HepG2 (cell line): ENCODE data around the gene AGAP1. TPM values are rescaled to one million over a fixed set of nuclear protein-coding genes. Genes with fewer than 3 reads are reported as not detected.

Experiments
- HNRNPLL ChIP-seq: fragments of 200-400 bp; formaldehyde crosslinking; IDR thresholded peaks from 2 replicates; pipeline ENCODE4 v1.6.1; 2017; ENCODE audit warnings: mild to moderate bottlenecking, low read depth, low read length; ENCODE audit not compliant: poor library complexity, severe bottlenecking
- MAZ ChIP-seq, 2 experiments: sonication (generic) in 1 of 2; formaldehyde crosslinking in 1 of 2; IDR thresholded peaks; 2 replicates each; pipeline versions ENCODE4 v1.5.0 to v1.6.1; 2012 to 2020; ENCODE audit warnings: low read depth in 2 of 2, mild to moderate bottlenecking in 2 of 2, borderline replicate concordance in 1 of 2, improper control_type of control experiment in 1 of 2, low read length in 1 of 2, missing genetic modification reagents in 1 of 2, moderate library complexity in 1 of 2
- NCOA2 ChIP-seq: sonication (generic); formaldehyde crosslinking; IDR thresholded peaks from 2 replicates; pipeline ENCODE4 v1.8.0; 2022; ENCODE audit warnings: inconsistent platforms
- RFXAP ChIP-seq: sonication (generic); formaldehyde crosslinking; IDR thresholded peaks from 2 replicates; pipeline ENCODE4 v1.4.0; 2020; ENCODE audit warnings: missing genetic modification reagents, borderline replicate concordance
- ZNF597 ChIP-seq: sonication (generic); formaldehyde crosslinking; IDR thresholded peaks from 2 replicates; pipeline ENCODE4 v1.5.0; 2020; ENCODE audit warnings: missing genetic modification reagents
- ZNF598 ChIP-seq: sonication (generic); formaldehyde crosslinking; IDR thresholded peaks from 2 replicates; pipeline ENCODE4 v1.5.1; 2020; ENCODE audit warnings: mild to moderate bottlenecking, missing genetic modification reagents, borderline replicate concordance
- ZNF614 ChIP-seq: IDR thresholded peaks from 2 replicates; pipeline ENCODE4 v1.6.1; 2018; ENCODE audit warnings: missing biosample characterization, missing genetic modification reagents, inconsistent platforms, borderline replicate concordance
- ZNF646 ChIP-seq: sonication (generic); formaldehyde crosslinking; IDR thresholded peaks from 2 replicates; pipeline ENCODE4 v1.9.0; 2021; ENCODE audit warnings: mild to moderate bottlenecking, missing genetic modification reagents
- ZNF672 ChIP-seq: sonication (generic); formaldehyde crosslinking; IDR thresholded peaks from 2 replicates; pipeline ENCODE4 v1.8.1; 2022; ENCODE audit warnings: missing genetic modification reagents
- ZNF720 ChIP-seq: sonication (generic); formaldehyde crosslinking; IDR thresholded peaks from 2 replicates; pipeline ENCODE4 v1.4.0; 2020; ENCODE audit warnings: missing genetic modification reagents
- polyA plus RNA-seq, 8 experiments: library from polyadenylated mRNA; depleted of rRNA in 3 of 8; stranded (reverse) in 7 of 8; unstranded in 1 of 8; fragments of >200 nt; fragmentation: Illumina TruSeq in 4 of 8; extraction: Trizol in 4 of 8; gene quantifications; 2 replicates each; pipeline versions ENCODE4 v1.2.1 to v1.2.3, GENCODE V29; 2011 to 2016; ENCODE audit warnings: low read depth in 4 of 8, missing spikeins in 1 of 8, mixed read lengths in 1 of 8; ENCODE audit not compliant: insufficient read depth in 1 of 8
- total RNA-seq, 5 experiments: library from RNA; depleted of rRNA; stranded (reverse); fragments of >200 nt; fragmentation: Illumina TruSeq; extraction: Trizol; gene quantifications; 2 replicates each; pipeline ENCODE4 v1.2.3, GENCODE V29; 2016; ENCODE audit warnings: low read depth in 1 of 5
- TF ChIP-seq, protein P1 (sequence below): sonication (generic); formaldehyde crosslinking; IDR thresholded peaks from 2 replicates; pipeline ENCODE4 v1.4.0; 2020; ENCODE audit warnings: mild to moderate bottlenecking, missing genetic modification reagents
- TF ChIP-seq, protein P2 (sequence below): sonication (generic); formaldehyde crosslinking; IDR thresholded peaks from 2 replicates; pipeline ENCODE4 v1.4.0; 2020; ENCODE audit warnings: mild to moderate bottlenecking, missing genetic modification reagents
- TF ChIP-seq, protein P3 (sequence below): sonication (generic); formaldehyde crosslinking; IDR thresholded peaks from 2 replicates; pipeline ENCODE4 v1.5.0; 2020; ENCODE audit warnings: missing genetic modification reagents, mild to moderate bottlenecking, borderline replicate concordance
- TF ChIP-seq, protein P4 (sequence below): sonication (generic); formaldehyde crosslinking; IDR thresholded peaks from 2 replicates; pipeline ENCODE4 v1.5.0; 2020; ENCODE audit warnings: mild to moderate bottlenecking, missing genetic modification reagents

The AGAP1 gene
- total and polyA plus RNA-seq, 2 of the 13 experiments (the other 11 are each of a cell fraction or from before 2014, with no cell fraction given) = 21.2 to 32.7 TPM

GRCh38 chr2:235542733-235543127 is 48.9 kb downstream of the AGAP1 start (continued):
- no peak for TF ChIP-seq ZNF597
- no peak for TF ChIP-seq ZNF598 (CRISPR knock-in tag)
- TF ChIP-seq, protein P1, sequence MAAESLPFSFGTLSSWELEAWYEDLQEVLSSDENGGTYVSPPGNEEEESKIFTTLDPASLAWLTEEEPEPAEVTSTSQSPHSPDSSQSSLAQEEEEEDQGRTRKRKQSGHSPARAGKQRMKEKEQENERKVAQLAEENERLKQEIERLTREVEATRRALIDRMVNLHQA (CRISPR knock-in tag) = no peak
- TF ChIP-seq ZNF646 (CRISPR knock-in tag) = no peak
- TF ChIP-seq MAZ (IDR thresholded peaks at IDR 0.05; ENCODE audit: borderline replicate concordance, low read depth, low read length) = no peak
- TF ChIP-seq MAZ (CRISPR knock-in tag; IDR thresholded peaks at IDR 0.05; ENCODE audit: low read depth) = peak; percentile 65; the same call in 1 of the 2 replicates
- TF ChIP-seq, protein P2, sequence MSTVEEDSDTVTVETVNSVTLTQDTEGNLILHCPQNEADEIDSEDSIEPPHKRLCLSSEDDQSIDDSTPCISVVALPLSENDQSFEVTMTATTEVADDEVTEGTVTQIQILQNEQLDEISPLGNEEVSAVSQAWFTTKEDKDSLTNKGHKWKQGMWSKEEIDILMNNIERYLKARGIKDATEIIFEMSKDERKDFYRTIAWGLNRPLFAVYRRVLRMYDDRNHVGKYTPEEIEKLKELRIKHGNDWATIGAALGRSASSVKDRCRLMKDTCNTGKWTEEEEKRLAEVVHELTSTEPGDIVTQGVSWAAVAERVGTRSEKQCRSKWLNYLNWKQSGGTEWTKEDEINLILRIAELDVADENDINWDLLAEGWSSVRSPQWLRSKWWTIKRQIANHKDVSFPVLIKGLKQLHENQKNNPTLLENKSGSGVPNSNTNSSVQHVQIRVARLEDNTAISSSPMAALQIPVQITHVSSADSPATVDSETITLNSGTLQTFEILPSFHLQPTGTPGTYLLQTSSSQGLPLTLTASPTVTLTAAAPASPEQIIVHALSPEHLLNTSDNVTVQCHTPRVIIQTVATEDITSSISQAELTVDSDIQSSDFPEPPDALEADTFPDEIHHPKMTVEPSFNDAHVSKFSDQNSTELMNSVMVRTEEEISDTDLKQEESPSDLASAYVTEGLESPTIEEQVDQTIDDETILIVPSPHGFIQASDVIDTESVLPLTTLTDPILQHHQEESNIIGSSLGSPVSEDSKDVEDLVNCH = no peak
- TF ChIP-seq, protein P3, sequence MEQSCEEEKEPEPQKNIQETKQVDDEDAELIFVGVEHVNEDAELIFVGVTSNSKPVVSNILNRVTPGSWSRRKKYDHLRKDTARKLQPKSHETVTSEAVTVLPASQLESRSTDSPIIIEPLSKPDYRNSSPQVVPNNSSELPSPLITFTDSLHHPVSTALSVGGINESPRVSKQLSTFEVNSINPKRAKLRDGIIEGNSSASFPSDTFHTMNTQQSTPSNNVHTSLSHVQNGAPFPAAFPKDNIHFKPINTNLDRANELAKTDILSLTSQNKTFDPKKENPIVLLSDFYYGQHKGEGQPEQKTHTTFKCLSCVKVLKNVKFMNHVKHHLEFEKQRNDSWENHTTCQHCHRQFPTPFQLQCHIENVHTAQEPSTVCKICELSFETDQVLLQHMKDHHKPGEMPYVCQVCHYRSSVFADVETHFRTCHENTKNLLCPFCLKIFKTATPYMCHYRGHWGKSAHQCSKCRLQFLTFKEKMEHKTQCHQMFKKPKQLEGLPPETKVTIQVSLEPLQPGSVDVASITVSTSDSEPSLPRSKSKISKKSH (CRISPR knock-in tag) = no peak
- no peak for TF ChIP-seq ZNF672 (CRISPR knock-in tag)
- no peak for TF ChIP-seq HNRNPLL
- TF ChIP-seq NCOA2 (CRISPR knock-in tag) = peak; percentile 81
- no peak; the same call in 1 of the 2 replicates for TF ChIP-seq RFXAP
- no peak; the same call in 1 of the 2 replicates for TF ChIP-seq ZNF614 (CRISPR knock-in tag)
- TF ChIP-seq, protein P4, sequence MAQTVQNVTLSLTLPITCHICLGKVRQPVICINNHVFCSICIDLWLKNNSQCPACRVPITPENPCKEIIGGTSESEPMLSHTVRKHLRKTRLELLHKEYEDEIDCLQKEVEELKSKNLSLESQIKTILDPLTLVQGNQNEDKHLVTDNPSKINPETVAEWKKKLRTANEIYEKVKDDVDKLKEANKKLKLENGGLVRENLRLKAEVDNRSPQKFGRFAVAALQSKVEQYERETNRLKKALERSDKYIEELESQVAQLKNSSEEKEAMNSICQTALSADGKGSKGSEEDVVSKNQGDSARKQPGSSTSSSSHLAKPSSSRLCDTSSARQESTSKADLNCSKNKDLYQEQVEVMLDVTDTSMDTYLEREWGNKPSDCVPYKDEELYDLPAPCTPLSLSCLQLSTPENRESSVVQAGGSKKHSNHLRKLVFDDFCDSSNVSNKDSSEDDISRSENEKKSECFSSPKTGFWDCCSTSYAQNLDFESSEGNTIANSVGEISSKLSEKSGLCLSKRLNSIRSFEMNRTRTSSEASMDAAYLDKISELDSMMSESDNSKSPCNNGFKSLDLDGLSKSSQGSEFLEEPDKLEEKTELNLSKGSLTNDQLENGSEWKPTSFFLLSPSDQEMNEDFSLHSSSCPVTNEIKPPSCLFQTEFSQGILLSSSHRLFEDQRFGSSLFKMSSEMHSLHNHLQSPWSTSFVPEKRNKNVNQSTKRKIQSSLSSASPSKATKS = no peak
- TF ChIP-seq ZNF720 (CRISPR knock-in tag) = no peak
